ENCODE measurements around the gene C1orf159.

Gene C1orf159

DNA sequence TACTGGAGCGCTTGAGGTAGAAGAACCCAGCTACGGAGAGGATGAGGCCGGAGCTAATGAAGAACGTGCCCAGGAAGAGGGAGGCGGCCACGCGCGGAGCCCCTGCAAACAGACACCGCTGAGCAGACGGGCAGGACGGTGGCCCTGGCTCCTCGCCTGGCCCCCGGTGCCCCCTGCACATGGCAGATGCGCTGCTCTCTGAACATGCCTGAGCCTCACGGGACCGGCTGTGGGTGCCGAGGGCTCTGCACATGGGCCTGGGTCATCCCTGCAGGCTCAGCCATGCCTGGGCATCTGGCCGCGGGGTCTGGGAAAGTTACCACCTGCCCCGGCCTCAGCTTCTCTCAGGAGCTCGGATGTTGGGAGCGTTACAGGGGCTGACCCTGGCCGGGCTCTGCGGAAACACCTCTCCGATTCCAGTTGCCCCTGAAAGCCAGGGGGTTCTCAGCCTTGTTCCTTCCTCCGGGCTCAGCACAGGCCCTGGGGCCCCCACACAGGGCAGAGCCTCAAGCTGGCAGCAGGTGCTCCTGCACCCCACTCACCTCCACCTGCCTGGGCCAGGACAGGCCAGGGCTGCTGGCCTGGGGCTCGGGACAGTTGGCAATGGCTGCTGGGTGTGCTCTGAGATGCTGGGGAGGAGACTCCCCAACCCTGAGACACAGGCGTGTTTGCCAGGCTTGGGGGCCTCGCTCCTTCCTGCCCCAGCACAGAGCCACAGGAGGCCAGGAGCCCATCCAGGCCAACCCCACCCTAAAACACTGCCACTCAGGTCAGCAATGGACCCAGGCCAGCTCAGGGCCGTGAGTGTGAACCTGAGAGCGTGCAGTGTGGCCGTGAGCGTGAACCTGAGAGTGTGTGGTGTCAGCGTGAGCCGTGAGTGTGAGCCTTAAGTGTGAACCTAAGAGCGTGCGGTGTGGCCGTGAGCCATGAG is 29.7 kb downstream of the C1orf159 start:
- TF ChIP-seq, protein P1, sequence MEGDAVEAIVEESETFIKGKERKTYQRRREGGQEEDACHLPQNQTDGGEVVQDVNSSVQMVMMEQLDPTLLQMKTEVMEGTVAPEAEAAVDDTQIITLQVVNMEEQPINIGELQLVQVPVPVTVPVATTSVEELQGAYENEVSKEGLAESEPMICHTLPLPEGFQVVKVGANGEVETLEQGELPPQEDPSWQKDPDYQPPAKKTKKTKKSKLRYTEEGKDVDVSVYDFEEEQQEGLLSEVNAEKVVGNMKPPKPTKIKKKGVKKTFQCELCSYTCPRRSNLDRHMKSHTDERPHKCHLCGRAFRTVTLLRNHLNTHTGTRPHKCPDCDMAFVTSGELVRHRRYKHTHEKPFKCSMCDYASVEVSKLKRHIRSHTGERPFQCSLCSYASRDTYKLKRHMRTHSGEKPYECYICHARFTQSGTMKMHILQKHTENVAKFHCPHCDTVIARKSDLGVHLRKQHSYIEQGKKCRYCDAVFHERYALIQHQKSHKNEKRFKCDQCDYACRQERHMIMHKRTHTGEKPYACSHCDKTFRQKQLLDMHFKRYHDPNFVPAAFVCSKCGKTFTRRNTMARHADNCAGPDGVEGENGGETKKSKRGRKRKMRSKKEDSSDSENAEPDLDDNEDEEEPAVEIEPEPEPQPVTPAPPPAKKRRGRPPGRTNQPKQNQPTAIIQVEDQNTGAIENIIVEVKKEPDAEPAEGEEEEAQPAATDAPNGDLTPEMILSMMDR (IDR thresholded peaks at IDR 0.05; ENCODE audit: insufficient read depth, low read depth, low read length, missing control alignments), result no peak
- H3K4me3 ChIP-seq (ENCODE audit: low read length), result no peak overlapping the region
- no peak for DNase-seq (ENCODE audit: low read depth)

DNA sequence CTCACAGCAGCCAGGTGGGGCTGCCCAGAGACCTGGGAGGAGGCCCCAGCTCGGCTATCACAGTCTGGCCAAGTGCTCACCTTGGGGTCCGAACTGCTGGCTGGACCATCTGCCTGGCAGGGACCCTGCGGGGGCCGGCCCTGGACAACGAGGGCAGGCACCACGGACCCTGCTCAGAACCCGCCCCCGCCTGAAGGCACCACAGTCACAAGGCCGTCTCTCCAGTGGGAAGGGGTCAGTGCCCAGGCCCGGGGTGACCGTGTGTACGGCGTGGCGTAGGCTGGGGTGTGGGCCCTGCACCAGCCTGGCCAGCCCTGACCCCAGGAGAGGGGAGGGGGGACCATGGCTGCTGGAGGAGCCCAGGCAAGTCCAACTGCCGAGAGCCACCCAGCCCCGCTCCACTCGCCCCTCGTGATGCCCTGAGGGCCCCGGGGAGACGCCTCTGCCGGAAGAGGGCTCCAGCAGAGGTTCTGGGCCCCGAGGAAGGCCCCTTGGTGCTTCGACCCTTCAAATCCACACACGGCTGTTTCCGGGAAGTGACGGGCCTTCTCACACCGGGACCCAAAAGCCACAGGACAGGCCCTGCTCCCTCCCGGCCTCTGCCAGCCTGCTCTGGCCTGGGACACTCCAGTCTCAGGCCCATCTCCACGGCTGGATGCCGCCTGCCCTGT is 30.6 kb downstream of the C1orf159 start:
- no peak overlapping the region for H3K4me3 ChIP-seq (ENCODE audit: low read length)
- DNase-seq (ENCODE audit: low read depth), result no peak

DNA sequence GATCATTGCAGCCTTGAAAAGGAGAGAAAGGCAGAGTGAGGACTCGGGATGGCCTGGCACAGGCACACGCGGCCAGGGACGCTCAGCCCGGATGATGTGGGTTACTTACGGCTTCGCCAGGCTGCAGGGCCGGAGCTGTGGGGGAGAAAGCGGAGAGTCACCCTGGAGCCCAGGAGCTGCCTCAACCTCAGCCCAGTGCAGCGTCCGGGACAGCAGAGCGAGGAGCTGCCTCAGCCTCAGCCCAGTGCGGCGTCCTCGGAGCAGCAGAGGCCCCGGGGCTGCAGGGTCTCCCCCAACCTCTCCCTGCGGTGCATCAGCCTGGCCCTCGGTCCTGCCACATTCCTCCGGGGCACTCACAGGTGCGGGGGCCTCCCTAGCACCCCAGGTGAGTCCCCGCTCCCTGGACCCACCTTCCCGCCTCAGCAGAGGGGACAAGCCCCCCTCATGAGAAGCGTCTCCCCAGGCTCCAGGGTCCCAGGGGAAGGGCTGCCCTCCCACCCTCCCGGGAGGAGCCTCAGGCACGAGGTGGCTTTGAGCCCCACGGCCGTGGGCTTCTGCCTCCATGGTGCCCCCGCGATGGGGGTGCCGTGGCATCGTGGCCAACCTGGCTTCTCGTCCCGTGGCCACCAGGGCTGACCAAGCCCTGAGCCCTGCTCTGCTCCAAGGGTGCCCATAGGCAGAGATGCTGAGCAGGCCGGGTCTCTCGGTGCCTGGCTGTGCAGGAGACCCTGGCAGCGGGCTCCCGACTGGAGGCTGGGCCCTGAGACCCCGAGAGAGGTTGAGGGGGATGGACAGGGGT is 31.3 kb downstream of the C1orf159 start:
- H3K4me3 ChIP-seq (ENCODE audit: low read length), result no peak overlapping the region
- TF ChIP-seq, protein P1 (IDR thresholded peaks at IDR 0.05; ENCODE audit: insufficient read depth, low read depth, low read length, missing control alignments), result no peak
- no peak for DNase-seq (ENCODE audit: low read depth)

More for the DNA sequence above, 30.6 kb downstream of the C1orf159 start:
- TF ChIP-seq, protein P1 (IDR thresholded peaks at IDR 0.05; ENCODE audit: insufficient read depth, low read depth, low read length, missing control alignments), result no peak

GRCh38 chr1:1083416-1084371 is 32.2 kb downstream of the C1orf159 start:
- TF ChIP-seq, protein P1 (IDR thresholded peaks at IDR 0.05; ENCODE audit: insufficient read depth, low read depth, low read length, missing control alignments), result no peak
- no peak overlapping the region for H3K4me3 ChIP-seq (ENCODE audit: low read length)
- no peak for DNase-seq (ENCODE audit: low read depth)

DNA sequence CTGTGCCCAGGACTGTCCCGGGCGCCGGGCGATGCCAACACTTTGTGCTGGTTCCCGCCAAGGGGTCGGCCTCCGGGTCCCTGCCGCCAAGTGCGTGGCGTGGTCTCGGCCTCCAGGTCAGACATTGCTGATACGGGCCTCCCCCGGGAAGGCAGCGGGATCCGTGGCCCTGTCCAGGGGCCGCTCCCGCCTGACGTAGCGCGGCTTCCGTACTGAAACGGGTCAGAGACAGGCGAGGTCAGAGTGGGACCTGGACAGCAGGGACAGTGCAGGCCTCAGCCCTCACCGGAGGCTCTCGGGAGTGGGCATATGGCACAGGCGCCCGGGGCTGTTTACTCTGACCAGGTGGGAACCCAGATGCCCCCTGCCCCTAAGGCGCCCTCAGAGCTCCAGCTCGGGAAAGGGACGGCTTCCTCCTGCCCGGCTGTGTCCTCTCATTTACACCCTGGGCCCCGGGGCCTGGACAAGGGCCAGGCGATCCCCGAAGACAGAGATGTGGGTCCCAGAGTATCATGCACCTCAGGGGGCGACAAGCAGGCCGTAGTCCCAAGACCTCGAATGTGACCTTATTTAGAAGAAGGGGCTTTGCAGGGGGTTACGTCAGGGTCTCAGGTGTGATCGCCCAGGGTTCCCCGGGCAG is 33.0 kb downstream of the C1orf159 start:
- TF ChIP-seq, protein P1 (IDR thresholded peaks at IDR 0.05; ENCODE audit: insufficient read depth, low read depth, low read length, missing control alignments), result no peak
- DNase-seq (ENCODE audit: low read depth), result no peak
- H3K4me3 ChIP-seq (ENCODE audit: low read length), result no peak overlapping the region

All from epithelial cell of esophagus (primary cell).